Activated CD4-positive, alpha-beta T cell treated with anti-CD3 and anti-CD28 coated beads for 24 hours (primary cell): ENCODE measurements around the gene GARS1.
"Not testable (repeated sequence)": the region's sequence is repeated elsewhere in the genome, so short reads cannot be mapped to it uniquely, and the experiment has no call there.

ENCODE experiments used
- DNase-seq, 2 donors: peaks; one replicate each; pipeline ENCODE4 v3.0.0-alpha.2; 2020; ENCODE audit warnings: low read depth in 2 of 2

GARS1 gene

GRCh38 chr7:30594540-30595435 lies at the start of gene GARS1:
TSS of gene GARS1 (plus strand) at chr7:30594878. CDS start at chr7:30594922, 44 bp downstream.
- peak; percentile 78 to 82 for DNase-seq

GRCh38 chr7:30545791-30546555 lies 48.7 kb upstream of the GARS1 start:
- DNase-seq: no peak

DNA sequence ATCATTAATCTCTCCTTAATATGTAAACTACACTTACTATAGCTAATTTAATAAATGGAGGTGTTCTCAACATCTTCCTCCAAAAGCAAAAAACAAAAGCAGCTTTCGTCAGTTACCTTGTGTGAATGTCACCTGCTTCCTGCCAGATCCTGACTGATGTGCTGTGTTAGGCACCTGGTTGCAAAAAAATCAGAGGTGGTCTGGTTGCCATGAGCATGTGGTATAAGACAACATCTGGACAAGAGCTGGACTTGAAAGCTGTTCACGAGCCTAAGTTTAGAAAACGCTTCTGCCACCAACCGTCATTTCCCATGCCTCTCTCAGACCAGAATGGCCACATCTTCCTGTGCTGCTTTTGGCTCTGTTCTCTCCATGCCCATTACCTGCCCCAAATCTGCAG lies 48.1 kb upstream of the GARS1 start:
- DNase-seq: no peak

- DNase-seq: peak; percentile 13 to 19
Observed at GRCh38 chr7:30548845-30549244, 45.8 kb upstream of the GARS1 start.

DNA sequence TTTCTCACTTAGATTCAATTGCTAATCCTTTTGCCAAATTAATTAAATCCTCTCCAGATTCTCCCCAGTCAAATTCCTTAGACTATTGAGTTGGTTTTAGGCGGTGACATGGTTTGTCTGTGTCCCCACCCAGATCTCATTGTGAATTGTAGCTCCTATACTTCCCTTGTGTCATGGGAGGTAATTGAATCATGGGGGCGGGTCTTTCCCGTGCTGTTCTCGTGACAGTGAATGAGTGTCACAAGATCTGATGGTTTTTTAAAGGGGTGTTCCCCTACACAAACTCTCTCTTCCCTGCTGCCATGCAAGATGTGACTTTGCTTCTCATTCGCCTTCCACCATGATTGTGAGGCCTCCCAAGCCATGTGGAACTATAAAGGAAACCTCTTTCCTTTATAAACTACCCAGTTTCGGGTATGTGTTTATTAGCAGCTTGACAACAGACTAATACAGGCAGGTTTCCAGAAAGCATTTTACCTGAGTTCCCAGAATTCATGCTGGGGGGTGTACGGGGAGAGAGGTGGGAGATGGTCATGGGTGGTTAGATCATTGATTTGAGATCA lies 44.7 kb upstream of the GARS1 start:
- DNase-seq: no peak

GRCh38 chr7:30552330-30552729 lies 42.3 kb upstream of the GARS1 start:
- no peak for DNase-seq

- no peak for DNase-seq
Observed at GRCh38 chr7:30553141-30553540, 41.5 kb upstream of the GARS1 start.

- DNase-seq: no peak
Observed at GRCh38 chr7:30553546-30553945, 41.1 kb upstream of the GARS1 start.

GRCh38 chr7:30555525-30555924 lies 39.2 kb upstream of the GARS1 start:
- DNase-seq: no peak

DNA sequence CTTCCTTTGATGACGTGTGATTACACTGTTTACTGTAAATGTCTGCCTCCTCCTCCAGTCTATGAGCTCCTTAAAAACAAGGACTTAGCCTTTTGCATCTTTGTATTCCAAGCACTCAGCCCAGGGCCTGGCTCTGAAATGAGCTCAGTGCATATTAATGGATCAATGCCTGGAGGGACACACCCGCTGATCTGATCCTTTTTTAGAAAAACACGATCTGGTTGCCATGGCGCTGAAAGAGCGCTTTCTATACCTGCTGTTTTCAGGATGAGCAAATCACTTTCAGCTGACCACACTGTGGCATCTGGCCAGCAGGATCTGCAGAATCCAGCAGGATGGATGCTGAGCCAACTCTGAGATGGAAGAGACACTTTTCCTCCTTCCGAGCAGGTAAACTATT lies 37.8 kb upstream of the GARS1 start:
- no peak for DNase-seq

GRCh38 chr7:30557245-30557644 lies 37.4 kb upstream of the GARS1 start:
- no peak for DNase-seq

DNA sequence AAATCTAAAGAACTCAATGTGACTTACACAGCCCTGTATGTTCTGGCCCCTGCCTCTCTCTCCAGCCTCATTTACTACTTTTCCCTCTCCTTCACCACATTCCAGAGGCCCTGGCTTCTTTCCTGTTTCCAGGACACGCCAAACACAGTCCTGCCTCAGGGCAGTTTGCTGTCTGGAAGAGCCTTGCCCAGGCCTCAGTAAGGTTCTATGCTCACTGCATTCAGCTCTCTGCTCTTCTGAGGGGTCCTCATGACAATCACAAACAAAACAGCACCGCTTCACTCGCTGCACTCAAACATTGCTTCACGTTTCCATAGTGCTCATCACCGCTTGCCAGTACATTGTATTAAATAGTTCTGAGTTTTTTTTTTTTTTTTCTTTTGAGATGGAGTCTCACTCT lies 35.1 kb upstream of the GARS1 start:
- no peak for DNase-seq

GRCh38 chr7:30561389-30561788 lies 33.3 kb upstream of the GARS1 start:
- DNase-seq: no peak

DNA sequence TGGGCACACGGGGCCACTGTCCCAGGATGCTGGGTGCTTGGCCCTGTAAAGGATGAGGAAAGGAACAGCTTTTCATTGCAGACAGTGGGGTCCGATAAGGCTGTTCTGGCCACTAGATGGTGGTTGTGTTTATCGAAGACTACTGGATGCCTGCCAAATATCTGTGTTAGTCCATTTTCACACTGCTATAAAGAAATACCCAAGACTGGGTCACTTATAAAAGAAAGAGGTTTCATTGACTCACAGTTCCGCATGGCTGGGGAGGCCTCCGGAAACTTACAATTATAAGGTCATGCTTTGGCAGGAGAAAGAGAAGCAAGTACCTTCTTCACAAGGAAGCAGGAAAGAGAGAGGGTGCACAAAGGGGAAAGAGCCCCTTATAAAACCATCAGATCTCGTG lies 32.2 kb upstream of the GARS1 start:
- no peak for DNase-seq

GRCh38 chr7:30562909-30563308 lies 31.8 kb upstream of the GARS1 start:
- DNase-seq: no peak

GRCh38 chr7:30563326-30563942 lies 31.2 kb upstream of the GARS1 start:
- no peak for DNase-seq

GRCh38 chr7:30564243-30564892 lies 30.3 kb upstream of the GARS1 start:
- peak; percentile 65 to 70 for DNase-seq

- DNase-seq: no peak
Observed at GRCh38 chr7:30566596-30566995, 28.1 kb upstream of the GARS1 start.

- no peak for DNase-seq
Observed at GRCh38 chr7:30567081-30567480, 27.6 kb upstream of the GARS1 start.

DNA sequence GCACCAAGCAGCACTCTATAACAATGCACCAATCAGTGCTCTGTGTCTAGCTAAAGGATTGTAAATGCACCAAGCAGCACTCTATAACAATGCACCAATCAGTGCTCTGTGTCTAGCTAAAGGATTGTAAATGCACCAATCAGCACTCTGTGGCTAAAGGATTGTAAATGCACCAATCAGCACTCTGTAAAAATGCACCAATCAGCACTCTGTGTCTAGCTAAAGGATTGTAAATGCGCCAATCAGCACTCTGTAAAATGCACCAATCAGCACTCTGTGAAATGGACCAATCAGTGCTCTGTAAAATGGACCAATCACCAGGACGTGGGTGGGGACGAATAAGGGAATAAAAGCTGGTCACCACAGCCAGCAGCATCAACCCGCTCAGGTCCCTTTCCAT lies 24.4 kb upstream of the GARS1 start:
- not testable (repeated sequence) for DNase-seq

GRCh38 chr7:30572212-30572841 lies 22.4 kb upstream of the GARS1 start:
- DNase-seq: no peak
